Cardiac muscle cell (in vitro differentiated cells and primary cell): ENCODE measurements around the gene POLR1E. TPM values are rescaled to one million over a fixed set of nuclear protein-coding genes. Genes with fewer than 3 reads are reported as not detected.

Experiments
- DNase-seq, 2 donors: peaks; one replicate each; pipeline versions ENCODE4 v3.0.0 to v3.0.0-alpha.2; 2010 to 2017; ENCODE audit warnings: low read depth in 1 of 2, low spot score in 1 of 2
- H3K27ac ChIP-seq: fragments of 200-600 bp; sonication (generic); 2 replicates; pipeline ENCODE4 v1.5.1; 2016
- H3K27me3 ChIP-seq: fragments of 200-600 bp; sonication (generic); 2 replicates; pipeline ENCODE4 v1.6.0; 2016; ENCODE audit warnings: control low read depth
- H3K36me3 ChIP-seq: fragments of 200-600 bp; sonication (generic); 2 replicates; pipeline ENCODE4 v1.5.1; 2016; ENCODE audit warnings: control low read depth
- H3K4me1 ChIP-seq: fragments of 200-600 bp; sonication (generic); 2 replicates; pipeline ENCODE4 v1.8.1; 2017; ENCODE audit warnings: low read depth, mild to moderate bottlenecking, mixed run types
- H3K4me3 ChIP-seq: fragments of 200-600 bp; sonication (generic); 2 replicates; pipeline ENCODE4 v1.5.1; 2016; ENCODE audit warnings: mild to moderate bottlenecking
- H3K9me3 ChIP-seq: fragments of 200-600 bp; sonication (generic); 2 replicates; pipeline ENCODE4 v1.5.1; 2017; ENCODE audit warnings: low read depth, mild to moderate bottlenecking, control low read depth
- polyA plus RNA-seq: library from polyadenylated mRNA; unstranded; fragments of >200 nt; fragmentation: Nextera tagmentation; extraction: Ambion mirVana; gene quantifications from 2 replicates; pipeline ENCODE4 v1.2.1, GENCODE V29; 2016
- total RNA-seq: library from RNA; depleted of rRNA; stranded (reverse); fragments of >200 nt; gene quantifications from 2 replicates; pipeline ENCODE4 v1.2.3, GENCODE V29; 2016
- TF ChIP-seq, protein P1 (sequence below): IDR thresholded peaks from 2 replicates; pipeline ENCODE4 v1.5.1; 2012; ENCODE audit warnings: low read depth, mild to moderate bottlenecking, low read length

POLR1E gene
- total and polyA plus RNA-seq, 2 experiments from 2014 or later, result 7.6 to 18.2 TPM

DNA sequence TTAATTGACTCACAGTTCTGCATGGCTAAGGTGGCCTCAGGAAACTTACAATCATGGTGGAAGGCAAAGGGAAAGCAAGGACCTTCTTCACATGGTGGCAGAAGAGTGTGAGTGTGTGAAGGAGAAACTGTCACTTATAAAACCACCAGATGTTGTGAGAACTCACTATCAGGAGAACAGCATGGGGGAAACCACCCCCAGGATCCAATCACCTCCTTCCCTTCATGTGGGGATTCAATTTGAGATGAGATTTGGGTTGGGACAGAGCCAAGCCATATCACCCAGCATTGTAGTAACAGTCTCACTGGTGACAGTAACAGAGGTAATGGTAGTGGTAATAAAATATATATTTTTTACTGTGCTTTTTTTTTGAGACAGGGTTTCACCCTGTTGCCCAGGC is 38.6 kb upstream of the POLR1E start:
- TF ChIP-seq, protein P1, sequence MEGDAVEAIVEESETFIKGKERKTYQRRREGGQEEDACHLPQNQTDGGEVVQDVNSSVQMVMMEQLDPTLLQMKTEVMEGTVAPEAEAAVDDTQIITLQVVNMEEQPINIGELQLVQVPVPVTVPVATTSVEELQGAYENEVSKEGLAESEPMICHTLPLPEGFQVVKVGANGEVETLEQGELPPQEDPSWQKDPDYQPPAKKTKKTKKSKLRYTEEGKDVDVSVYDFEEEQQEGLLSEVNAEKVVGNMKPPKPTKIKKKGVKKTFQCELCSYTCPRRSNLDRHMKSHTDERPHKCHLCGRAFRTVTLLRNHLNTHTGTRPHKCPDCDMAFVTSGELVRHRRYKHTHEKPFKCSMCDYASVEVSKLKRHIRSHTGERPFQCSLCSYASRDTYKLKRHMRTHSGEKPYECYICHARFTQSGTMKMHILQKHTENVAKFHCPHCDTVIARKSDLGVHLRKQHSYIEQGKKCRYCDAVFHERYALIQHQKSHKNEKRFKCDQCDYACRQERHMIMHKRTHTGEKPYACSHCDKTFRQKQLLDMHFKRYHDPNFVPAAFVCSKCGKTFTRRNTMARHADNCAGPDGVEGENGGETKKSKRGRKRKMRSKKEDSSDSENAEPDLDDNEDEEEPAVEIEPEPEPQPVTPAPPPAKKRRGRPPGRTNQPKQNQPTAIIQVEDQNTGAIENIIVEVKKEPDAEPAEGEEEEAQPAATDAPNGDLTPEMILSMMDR, result no peak
- Histone ChIP-seq H3K9me3 (no peaks in the 10 kb centered on the region), H3K4me1 (peaks cover 1% of the 10 kb centered on the region), H3K4me3 (no peak overlapping the region), H3K27ac (no peak overlapping the region), H3K27me3 (no peaks in the 10 kb centered on the region), H3K36me3 (peaks cover 10% of the 10 kb centered on the region)
- no peak for DNase-seq

DNA sequence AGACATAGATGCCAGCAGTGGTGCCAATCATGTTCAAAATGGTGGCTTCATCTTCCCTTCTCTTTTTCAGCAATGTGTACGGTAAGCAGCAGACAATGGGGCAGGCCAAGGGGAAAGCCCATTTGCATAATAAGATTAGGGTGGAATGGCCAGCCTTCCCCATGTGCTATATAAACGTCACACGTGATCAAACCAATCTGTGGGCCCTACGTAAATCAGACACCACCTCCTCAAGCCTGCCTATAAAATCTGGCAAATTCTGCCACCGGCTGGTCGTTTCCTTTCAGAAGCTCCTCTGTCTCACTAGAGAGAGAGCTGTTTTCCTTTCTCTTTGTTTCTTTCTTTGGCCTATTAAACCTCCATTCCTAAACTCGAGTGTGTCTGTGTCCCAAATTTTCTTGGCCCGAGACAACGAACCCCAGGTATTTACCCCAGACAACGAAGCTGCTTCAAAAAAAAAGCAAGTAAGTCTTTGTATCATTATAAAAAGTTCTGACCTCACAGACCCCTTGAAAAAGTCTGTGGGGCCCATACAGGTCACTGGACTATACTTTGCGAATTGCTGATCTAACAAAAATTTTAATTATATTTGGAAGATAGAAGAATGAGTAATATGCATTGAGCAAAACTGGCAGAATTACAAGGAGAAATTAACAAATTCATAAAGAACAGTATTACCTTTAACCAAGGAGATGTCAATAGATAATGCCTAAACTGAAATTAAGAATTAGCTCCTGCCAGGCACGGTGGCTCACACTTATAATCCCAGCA is 35.7 kb upstream of the POLR1E start:
- DNase-seq, result no peak
- Histone ChIP-seq H3K4me3 (no peak overlapping the region), H3K36me3 (peaks cover 6% of the 10 kb centered on the region), H3K9me3 (no peaks in the 10 kb centered on the region), H3K27me3 (no peaks in the 10 kb centered on the region), H3K4me1 (no peaks in the 10 kb centered on the region), H3K27ac (no peak overlapping the region)
- TF ChIP-seq, protein P1, result no peak

DNA sequence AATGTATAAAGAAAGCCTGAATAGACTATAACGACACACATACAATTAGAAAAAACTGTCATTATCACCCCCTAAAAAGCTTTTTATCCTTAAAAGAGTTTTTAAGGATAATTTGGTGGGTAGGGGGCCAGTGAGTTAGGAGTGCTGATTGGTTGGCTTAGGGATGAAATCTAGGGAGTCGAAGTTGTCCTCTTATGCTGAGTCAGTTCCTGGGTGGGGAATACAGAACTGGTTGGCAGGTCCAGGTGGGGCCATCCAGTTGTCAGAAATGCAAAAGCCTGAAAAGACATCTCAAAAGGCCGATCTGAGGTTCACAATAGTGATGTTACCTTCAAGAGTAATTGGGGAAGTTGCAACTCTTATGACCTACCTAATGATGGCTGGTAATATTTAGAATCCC is 34.1 kb upstream of the POLR1E start:
- TF ChIP-seq, protein P1, result no peak
- no peaks in the 10 kb centered on the region for H3K4me1 ChIP-seq
- no peaks in the 10 kb centered on the region for H3K9me3 ChIP-seq
- H3K36me3 ChIP-seq, result peaks cover 6% of the 10 kb centered on the region
- DNase-seq, result no peak
- no peak overlapping the region for H3K4me3 ChIP-seq
- no peaks in the 10 kb centered on the region for H3K27me3 ChIP-seq
- peak overlapping the region; percentile 60 for H3K27ac ChIP-seq

DNA sequence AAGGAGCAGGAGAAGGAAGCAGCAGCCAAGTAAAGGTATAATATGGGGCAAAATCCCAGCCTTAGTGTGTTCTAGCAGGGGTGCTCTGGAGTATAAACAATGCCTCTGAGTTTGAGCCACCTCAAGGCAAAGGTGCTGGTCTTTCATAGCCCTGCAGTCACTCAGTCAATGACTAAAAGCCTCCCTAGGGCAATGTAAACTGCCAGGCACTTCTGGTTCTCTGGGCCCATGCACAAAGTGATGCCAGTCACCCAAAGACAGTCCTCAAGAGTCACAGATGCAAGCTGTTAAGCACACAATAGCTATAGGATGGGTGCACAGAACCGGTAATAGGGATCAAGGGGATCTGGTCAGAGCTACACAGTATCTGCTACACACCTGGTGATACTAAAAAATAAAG is 33.1 kb upstream of the POLR1E start:
- no peaks in the 10 kb centered on the region for H3K4me1 ChIP-seq
- TF ChIP-seq, protein P1, result no peak
- no peaks in the 10 kb centered on the region for H3K9me3 ChIP-seq
- no peaks in the 10 kb centered on the region for H3K27me3 ChIP-seq
- H3K4me3 ChIP-seq, result no peak overlapping the region
- no peak for DNase-seq
- peaks cover 6% of the 10 kb centered on the region for H3K36me3 ChIP-seq
- H3K27ac ChIP-seq, result peak overlapping the region; percentile 60

DNA sequence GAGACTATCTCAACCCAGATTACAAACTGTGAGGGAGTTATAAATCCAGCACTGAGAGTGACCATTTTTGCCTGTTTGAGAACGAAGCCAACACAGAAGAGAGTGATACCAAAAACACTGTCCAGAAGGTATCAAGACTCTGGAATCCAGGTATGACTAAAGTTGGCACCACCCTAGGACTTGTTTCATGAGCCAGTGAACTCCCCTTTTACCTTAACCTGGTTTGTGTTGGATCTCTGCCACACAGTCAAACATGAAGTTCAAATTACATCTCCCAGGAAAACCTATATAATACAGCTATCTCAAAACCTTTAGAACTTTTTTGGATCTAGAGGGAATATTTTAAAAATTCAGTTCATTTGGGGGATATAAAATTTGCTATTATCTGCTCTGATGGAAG is 31.9 kb upstream of the POLR1E start:
- no peak overlapping the region for H3K4me3 ChIP-seq
- no peak for DNase-seq
- H3K36me3 ChIP-seq, result peaks cover 6% of the 10 kb centered on the region
- H3K4me1 ChIP-seq, result no peaks in the 10 kb centered on the region
- no peaks in the 10 kb centered on the region for H3K9me3 ChIP-seq
- no peak overlapping the region for H3K27ac ChIP-seq
- TF ChIP-seq, protein P1, result no peak
- H3K27me3 ChIP-seq, result no peaks in the 10 kb centered on the region
